HCT116 (cell line): ENCODE results near the gene SERF2. TPM values are rescaled to one million over a fixed set of nuclear protein-coding genes. Genes with fewer than 3 reads are reported as not detected.

Experiments used
- ATAC-seq: fragments of 200-7000 bp; cut with Tn5 transposase; 2 replicates; pipeline ENCODE4 v1.9.1; 2020; ENCODE audit warnings: mild to moderate bottlenecking, moderate library complexity
- BruUV-seq: library from RNA; stranded (reverse); fragments of 400-500 nt; replicated peaks from 2 replicates; lab custom pipeline; 2021; lab: Mats Ljungman, UMichigan
- CTCF ChIA-PET: fragments of 300-600 bp; sonication (Branson Sonifier 250); formaldehyde crosslinking; loops from one replicate; lab custom pipeline; 2021; ENCODE audit warnings: antibody characterized with exemption; lab: Charles Lee
- POLR2A ChIA-PET: fragments of 300-600, 350-600 bp; sonication (Branson Sonifier 250); formaldehyde crosslinking; loops from one replicate; lab custom pipeline; 2021; ENCODE audit warnings: antibody characterized with exemption; lab: Charles Lee
- RAD21 ChIA-PET, 2 experiments: fragments of 300-600 bp; sonication (Branson Sonifier 250); formaldehyde crosslinking; loops; one replicate each; lab custom pipeline; 2023; ENCODE audit warnings: low total read pairs in 2 of 2; ENCODE audit not compliant: uncharacterized antibody in 2 of 2, unreplicated experiment in 2 of 2, low non-redundant PET in 1 of 2; lab: Charles Lee
- DNase-seq: peaks from one replicate; pipeline ENCODE4 v3.0.0-alpha.2; 2010; ENCODE audit warnings: low read depth, low spot score
- H2AFZ ChIP-seq: fragments of 200-600 bp; shearing (Covaris generic), sonication (generic); 2 replicates; pipeline ENCODE4 v1.6.1; 2017; ENCODE audit warnings: low read depth, mixed run types, mixed read lengths, antibody characterized with exemption, low read length; ENCODE audit not compliant: poor library complexity, severe bottlenecking
- H3K27ac ChIP-seq: 2 replicates; pipeline ENCODE4 v1.5.1; 2012; ENCODE audit warnings: low read depth, low read length
- H3K27me3 ChIP-seq: fragments of 200-600 bp; sonication (generic); 2 replicates; pipeline ENCODE4 v1.6.1; 2016; ENCODE audit warnings: mixed run types, low read length, mixed read lengths; ENCODE audit not compliant: insufficient read depth
- H3K36me3 ChIP-seq, 2 experiments: fragments of 200-500 bp in 1 of 2; fragments of 200-600 bp in 1 of 2; sonication (Bioruptor generic) in 1 of 2; sonication (generic) in 1 of 2; 2 replicates each; pipeline versions ENCODE4 v1.5.1 to v1.6.1; 2014 to 2016; ENCODE audit warnings: low read length in 2 of 2, inconsistent platforms in 1 of 2, mixed read lengths in 1 of 2, mixed run types in 1 of 2; ENCODE audit not compliant: insufficient read depth in 2 of 2, control insufficient read depth in 1 of 2
- H3K4me1 ChIP-seq, 2 experiments: fragments of 200-600 bp in 1 of 2; sonication (generic) in 1 of 2; 2 replicates each; pipeline versions ENCODE4 v1.5.1 to v1.6.1; 2012 to 2017; ENCODE audit warnings: low read length in 2 of 2, inconsistent platforms in 1 of 2, mild to moderate bottlenecking in 1 of 2, mixed read lengths in 1 of 2, mixed run types in 1 of 2, moderate library complexity in 1 of 2; ENCODE audit not compliant: insufficient read depth in 2 of 2, control insufficient read depth in 1 of 2
- H3K4me2 ChIP-seq: fragments of 200-600 bp; sonication (generic); 2 replicates; pipeline ENCODE4 v1.6.1; 2017; ENCODE audit warnings: mixed run types, low read length, mixed read lengths
- H3K4me3 ChIP-seq, 2 experiments: fragments of 200-600 bp in 1 of 2; sonication (generic) in 1 of 2; replicated peaks in 1 of 2; 2 replicates each; pipeline ENCODE4 v1.5.1; 2011 to 2016; ENCODE audit warnings: low read length in 2 of 2, control low read depth in 1 of 2, low read depth in 1 of 2, mild to moderate bottlenecking in 1 of 2, mixed read lengths in 1 of 2, mixed run types in 1 of 2
- H3K79me2 ChIP-seq: fragments of 200-600 bp; sonication (generic); 2 replicates; pipeline ENCODE4 v1.6.1; 2017; ENCODE audit warnings: mild to moderate bottlenecking, mixed run types, low read length, moderate library complexity, mixed read lengths; ENCODE audit not compliant: insufficient read depth
- H3K9ac ChIP-seq: fragments of 200-600 bp; sonication (generic); 2 replicates; pipeline ENCODE4 v1.6.1; 2016; ENCODE audit warnings: low read length, mixed read lengths
- H3K9me2 ChIP-seq: fragments of 200-600 bp; sonication (generic), shearing (Covaris generic); 2 replicates; pipeline ENCODE4 v1.6.1; 2017; ENCODE audit warnings: mixed run types, mild to moderate bottlenecking, moderate library complexity; ENCODE audit not compliant: insufficient read depth
- H3K9me3 ChIP-seq, 2 experiments: fragments of 200-500 bp in 1 of 2; fragments of 200-600 bp in 1 of 2; sonication (Bioruptor generic) in 1 of 2; sonication (generic) in 1 of 2; 2 replicates each; pipeline ENCODE4 v1.6.1; 2014 to 2017; ENCODE audit warnings: low read length in 2 of 2, mixed read lengths in 2 of 2, inconsistent platforms in 1 of 2, low read depth in 1 of 2, mild to moderate bottlenecking in 1 of 2, mixed run types in 1 of 2, moderate library complexity in 1 of 2; ENCODE audit not compliant: control insufficient read depth in 1 of 2, insufficient read depth in 1 of 2
- H4K20me1 ChIP-seq: fragments of 200-600 bp; sonication (generic), shearing (Covaris generic); 2 replicates; pipeline ENCODE4 v1.6.1; 2017; ENCODE audit warnings: mixed run types, mild to moderate bottlenecking, moderate library complexity; ENCODE audit not compliant: insufficient read depth
- CBX3 ChIP-seq: IDR thresholded peaks from 2 replicates; pipeline ENCODE4 v1.6.1; 2012; ENCODE audit warnings: low read depth
- EZH2 ChIP-seq: fragments of 200-600 bp; sonication (generic); IDR thresholded peaks from 2 replicates; pipeline ENCODE4 v1.6.1; 2017; ENCODE audit warnings: antibody characterized with exemption, mixed run types
- EZH2phosphoT487 ChIP-seq: fragments of 200-600 bp; IDR thresholded peaks from 2 replicates; pipeline ENCODE4 v1.6.1; 2018; ENCODE audit warnings: antibody characterized with exemption, borderline replicate concordance
- JUND ChIP-seq: IDR thresholded peaks from 2 replicates; pipeline ENCODE4 v1.6.1; 2012
- POLR2A ChIP-seq: IDR thresholded peaks from 2 replicates; pipeline ENCODE4 v1.7.0; 2011; ENCODE audit warnings: borderline replicate concordance; ENCODE audit not compliant: insufficient read depth, insufficient read length; ENCODE audit errors: extremely low read depth
- POLR2AphosphoS5 ChIP-seq: IDR thresholded peaks from 2 replicates; pipeline ENCODE4 v1.6.1; 2011; ENCODE audit warnings: mild to moderate bottlenecking, low read depth, low read length, moderate library complexity
- RAD21 ChIP-seq: IDR thresholded peaks from 2 replicates; pipeline ENCODE4 v1.6.1; 2012; ENCODE audit warnings: low read depth, mild to moderate bottlenecking
- TCF7L2 ChIP-seq: IDR thresholded peaks from 2 replicates; pipeline ENCODE4 v1.7.0; 2011; ENCODE audit warnings: borderline replicate concordance, inconsistent platforms; ENCODE audit not compliant: insufficient read depth, insufficient read length; ENCODE audit errors: extremely low read depth
- ZFX ChIP-seq: fragments of 450-650 bp; IDR thresholded peaks from 2 replicates; pipeline ENCODE4 v1.6.1; 2017
- ZNF274 ChIP-seq: fragments of 200-500 bp; sonication (Bioruptor generic); IDR thresholded peaks from 2 replicates; pipeline ENCODE4 v1.6.1; 2014; ENCODE audit warnings: mild to moderate bottlenecking, low read depth, low read length, inconsistent platforms
- intact Hi-C: fragments of 100-400 bp; cut with micrococcal nuclease; formaldehyde crosslinking; loops from 2 replicates; pipeline ENCODE4 v1.10.0; 2022
- total RNA-seq: library from RNA; stranded (reverse); gene quantifications from one replicate; pipeline ENCODE4 v1.2.1, GENCODE V29; 2021; ENCODE audit not compliant: unreplicated experiment
- TF ChIP-seq, protein P1 (sequence below), 3 experiments: fragments of 200-600 bp in 1 of 3; sonication (generic) in 1 of 3; IDR thresholded peaks in 2 of 3; conservative IDR thresholded peaks in 1 of 3; 2 replicates each; pipeline ENCODE4 v1.5.1; 2012 to 2017; ENCODE audit warnings: low read depth in 2 of 3, low read length in 2 of 3, antibody characterized with exemption in 1 of 3, borderline replicate concordance in 1 of 3, control low read depth in 1 of 3, mild to moderate bottlenecking in 1 of 3, mixed read lengths in 1 of 3, mixed run types in 1 of 3, moderate library complexity in 1 of 3; ENCODE audit not compliant: insufficient read depth in 1 of 3
- TF ChIP-seq, protein P2 (sequence below): IDR thresholded peaks from 2 replicates; pipeline ENCODE4 v1.6.1; 2012
- TF ChIP-seq, protein P3 (sequence below): IDR thresholded peaks from 2 replicates; pipeline ENCODE4 v1.6.1; 2011; ENCODE audit warnings: mild to moderate bottlenecking, low read length, moderate library complexity; ENCODE audit not compliant: insufficient replicate concordance; ENCODE audit errors: extremely low read depth

SERF2 gene
- total RNA-seq, 1 experiment from 2014 or later, result 656 TPM

DNA sequence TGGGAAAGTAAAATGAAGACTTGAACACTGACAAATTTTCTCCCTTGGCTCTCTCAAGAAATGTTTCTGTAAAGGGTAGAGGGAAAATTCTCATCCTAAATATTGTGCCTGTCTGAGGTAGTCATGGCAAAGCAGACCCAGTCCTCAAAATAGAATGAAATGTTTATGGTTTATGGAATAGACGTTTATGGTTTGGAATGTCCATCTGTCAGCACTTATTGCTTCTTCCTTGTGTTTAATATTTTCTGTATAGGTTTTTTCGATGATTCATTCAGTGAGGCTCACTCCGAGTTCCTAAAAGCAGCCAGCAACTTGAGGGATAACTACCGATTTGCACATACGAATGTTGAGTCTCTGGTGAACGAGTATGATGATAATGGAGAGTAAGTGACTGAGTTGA lies 29.3 kb upstream of the SERF2 start:
- no peaks in the 10 kb centered on the region for H3K9me2 ChIP-seq
- RAD21 ChIA-PET, result no interaction called here
- BruUV-seq, result no TSS peak
- peaks cover 23% of the 10 kb centered on the region for H3K79me2 ChIP-seq
- H2AFZ ChIP-seq, result no peak overlapping the region
- H3K27me3 ChIP-seq, result no peaks in the 10 kb centered on the region
- H3K9me3 ChIP-seq, result no peaks in the 10 kb centered on the region
- no peaks in the 10 kb centered on the region for H4K20me1 ChIP-seq
- H3K36me3 ChIP-seq, result peaks cover 51 to 53% of the 10 kb centered on the region in 2 experiments
- H3K9ac ChIP-seq, result no peak overlapping the region
- intact Hi-C loops, result no loop called here
- CTCF ChIA-PET, result no interaction called here
- DNase-seq (no peak), ATAC-seq (no peak)
- POLR2A ChIA-PET, result no interaction called here
- no peaks in the 10 kb centered on the region for H3K4me1 ChIP-seq
- TF ChIP-seq POLR2A (no peak), ZNF274 (no peak), ZFX (no peak), POLR2AphosphoS5 (no peak), TCF7L2 (no peak), EZH2phosphoT487 (no peak), JUND (no peak), CBX3 (no peak), EZH2 (no peak), RAD21 (no peak)
- TF ChIP-seq, protein P1, sequence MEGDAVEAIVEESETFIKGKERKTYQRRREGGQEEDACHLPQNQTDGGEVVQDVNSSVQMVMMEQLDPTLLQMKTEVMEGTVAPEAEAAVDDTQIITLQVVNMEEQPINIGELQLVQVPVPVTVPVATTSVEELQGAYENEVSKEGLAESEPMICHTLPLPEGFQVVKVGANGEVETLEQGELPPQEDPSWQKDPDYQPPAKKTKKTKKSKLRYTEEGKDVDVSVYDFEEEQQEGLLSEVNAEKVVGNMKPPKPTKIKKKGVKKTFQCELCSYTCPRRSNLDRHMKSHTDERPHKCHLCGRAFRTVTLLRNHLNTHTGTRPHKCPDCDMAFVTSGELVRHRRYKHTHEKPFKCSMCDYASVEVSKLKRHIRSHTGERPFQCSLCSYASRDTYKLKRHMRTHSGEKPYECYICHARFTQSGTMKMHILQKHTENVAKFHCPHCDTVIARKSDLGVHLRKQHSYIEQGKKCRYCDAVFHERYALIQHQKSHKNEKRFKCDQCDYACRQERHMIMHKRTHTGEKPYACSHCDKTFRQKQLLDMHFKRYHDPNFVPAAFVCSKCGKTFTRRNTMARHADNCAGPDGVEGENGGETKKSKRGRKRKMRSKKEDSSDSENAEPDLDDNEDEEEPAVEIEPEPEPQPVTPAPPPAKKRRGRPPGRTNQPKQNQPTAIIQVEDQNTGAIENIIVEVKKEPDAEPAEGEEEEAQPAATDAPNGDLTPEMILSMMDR (IDR thresholded peaks at IDR 0.05 in 2 of 3, conservative IDR thresholded peaks at IDR 0.05 in 1 of 3; ENCODE audit: borderline replicate concordance in 1 of 3, insufficient read depth in 1 of 3, low read depth in 2 of 3, low read length in 2 of 3), result no peak
- TF ChIP-seq, protein P2, sequence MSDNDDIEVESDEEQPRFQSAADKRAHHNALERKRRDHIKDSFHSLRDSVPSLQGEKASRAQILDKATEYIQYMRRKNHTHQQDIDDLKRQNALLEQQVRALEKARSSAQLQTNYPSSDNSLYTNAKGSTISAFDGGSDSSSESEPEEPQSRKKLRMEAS, result no peak
- TF ChIP-seq, protein P3, sequence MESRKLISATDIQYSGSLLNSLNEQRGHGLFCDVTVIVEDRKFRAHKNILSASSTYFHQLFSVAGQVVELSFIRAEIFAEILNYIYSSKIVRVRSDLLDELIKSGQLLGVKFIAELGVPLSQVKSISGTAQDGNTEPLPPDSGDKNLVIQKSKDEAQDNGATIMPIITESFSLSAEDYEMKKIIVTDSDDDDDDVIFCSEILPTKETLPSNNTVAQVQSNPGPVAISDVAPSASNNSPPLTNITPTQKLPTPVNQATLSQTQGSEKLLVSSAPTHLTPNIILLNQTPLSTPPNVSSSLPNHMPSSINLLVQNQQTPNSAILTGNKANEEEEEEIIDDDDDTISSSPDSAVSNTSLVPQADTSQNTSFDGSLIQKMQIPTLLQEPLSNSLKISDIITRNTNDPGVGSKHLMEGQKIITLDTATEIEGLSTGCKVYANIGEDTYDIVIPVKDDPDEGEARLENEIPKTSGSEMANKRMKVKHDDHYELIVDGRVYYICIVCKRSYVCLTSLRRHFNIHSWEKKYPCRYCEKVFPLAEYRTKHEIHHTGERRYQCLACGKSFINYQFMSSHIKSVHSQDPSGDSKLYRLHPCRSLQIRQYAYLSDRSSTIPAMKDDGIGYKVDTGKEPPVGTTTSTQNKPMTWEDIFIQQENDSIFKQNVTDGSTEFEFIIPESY, result no peak
- no peak overlapping the region for H3K27ac ChIP-seq
- no peak overlapping the region for H3K4me2 ChIP-seq
- no peak overlapping the region for H3K4me3 ChIP-seq
